HepG2 (cell line): Measurements from ENCODE around the gene LCE3B. TPM values are rescaled to one million over a fixed set of nuclear protein-coding genes. Genes with fewer than 3 reads are reported as not detected.
A peak's percentile ranks its signal among the peaks of the same experiment; 100 is the strongest.

ENCODE experiments used
- ATAC-seq: fragments of 200-7000 bp; cut with Tn5 transposase; 3 replicates; pipeline ENCODE4 v1.9.1; 2020; ENCODE audit warnings: mild to moderate bottlenecking, moderate library complexity
- BruUV-seq: library from RNA; stranded (reverse); fragments of 400-500 nt; replicated peaks from 2 replicates; lab custom pipeline; 2021; lab: Mats Ljungman, UMichigan
- CTCF ChIA-PET: fragments of 300-600 bp; formaldehyde crosslinking; extraction: SDS; loops from one replicate; lab custom pipeline; 2021; ENCODE audit warnings: low total read pairs, inconsistent platforms, low intra/inter-chr PET ratio; lab: Yijun Ruan, JAX
- POLR2A ChIA-PET: fragments of 350-600 bp; sonication (Branson Sonifier 250); formaldehyde crosslinking; loops from one replicate; lab custom pipeline; 2020; ENCODE audit warnings: antibody characterized with exemption, inconsistent platforms; lab: Yijun Ruan, JAX
- DNase-seq: peaks from one replicate; pipeline ENCODE4 v3.0.0-alpha.2; 2015; ENCODE audit warnings: low spot score
- FAIRE-seq: peaks from 3 replicates; lab custom pipeline; 2011; peaks lifted over from hg19 to GRCh38; lab: Jason Lieb, UNC
- H2AFZ ChIP-seq: one replicate; pipeline ENCODE4 v1.6.1; 2011; ENCODE audit warnings: low read length, inconsistent platforms
- H3K27ac ChIP-seq: fragments of 300-600 bp; 3 replicates; pipeline ENCODE4 v1.8.0; 2011; ENCODE audit warnings: mixed run types, mild to moderate bottlenecking, mixed read lengths, low read length, inconsistent platforms; ENCODE audit not compliant: insufficient read depth; ENCODE audit errors: extremely low read length
- H3K27me3 ChIP-seq, 2 experiments: fragments of 200-600 bp in 1 of 2; 2 replicates in 1 of 2; 3 replicates in 1 of 2; pipeline versions ENCODE4 v1.6.0 to v1.8.0; 2011; ENCODE audit warnings: low read length in 2 of 2, mild to moderate bottlenecking in 2 of 2, moderate library complexity in 2 of 2, inconsistent platforms in 1 of 2; ENCODE audit not compliant: insufficient read depth in 2 of 2, control insufficient read depth in 1 of 2
- H3K36me3 ChIP-seq, 2 experiments: fragments of 200-600 bp in 1 of 2; replicated peaks in 1 of 2; 2 replicates in 1 of 2; 3 replicates in 1 of 2; pipeline versions ENCODE4 v1.5.1 to v1.8.0; 2011; ENCODE audit warnings: low read length in 2 of 2, inconsistent platforms in 1 of 2; ENCODE audit not compliant: insufficient read depth in 2 of 2, control insufficient read depth in 1 of 2
- H3K4me1 ChIP-seq: 2 replicates; pipeline ENCODE4 v1.5.1; 2012; ENCODE audit warnings: low read length, inconsistent platforms; ENCODE audit not compliant: insufficient read depth
- H3K4me2 ChIP-seq: 2 replicates; pipeline ENCODE4 v1.6.0; 2011; ENCODE audit warnings: low read depth, low read length, inconsistent platforms
- H3K4me3 ChIP-seq, 3 experiments: fragments of 200-600 bp in 1 of 3; sonication (generic), shearing (Covaris generic) in 1 of 3; replicated peaks in 1 of 3; 2 replicates each; pipeline ENCODE4 v1.5.1; 2011 to 2016; ENCODE audit warnings: low read length in 3 of 3, inconsistent platforms in 2 of 3, low read depth in 2 of 3, mild to moderate bottlenecking in 2 of 3, control low read depth in 1 of 3, mixed read lengths in 1 of 3; ENCODE audit not compliant: insufficient read depth in 1 of 3
- H3K79me2 ChIP-seq: one replicate; pipeline ENCODE4 v1.6.1; 2011; ENCODE audit warnings: low read length, inconsistent platforms; ENCODE audit not compliant: insufficient read depth
- H3K9ac ChIP-seq: 2 replicates; pipeline ENCODE4 v1.6.0; 2011; ENCODE audit warnings: mild to moderate bottlenecking, low read depth, low read length, inconsistent platforms; ENCODE audit not compliant: insufficient read depth
- H3K9me3 ChIP-seq: 2 replicates; pipeline ENCODE4 v1.5.1; 2012; ENCODE audit warnings: mild to moderate bottlenecking, low read length
- H4K20me1 ChIP-seq: 2 replicates; pipeline ENCODE4 v1.6.0; 2011; ENCODE audit warnings: inconsistent platforms, mild to moderate bottlenecking, low read length, moderate library complexity; ENCODE audit not compliant: insufficient read depth
- CHD2 ChIP-seq: IDR thresholded peaks from 2 replicates; pipeline ENCODE4 v1.6.1; 2011; ENCODE audit warnings: low read depth, low read length, improper control_type of control experiment
- ELF4 ChIP-seq: sonication (generic); formaldehyde crosslinking; IDR thresholded peaks from 2 replicates; pipeline ENCODE4 v1.5.0; 2020; ENCODE audit warnings: missing genetic modification reagents, mild to moderate bottlenecking, moderate library complexity, borderline replicate concordance
- FOXK1 ChIP-seq: sonication (generic); formaldehyde crosslinking; IDR thresholded peaks from 2 replicates; pipeline ENCODE4 v1.4.0; 2020; ENCODE audit warnings: low read depth, missing genetic modification reagents, borderline replicate concordance
- KLF15 ChIP-seq: sonication (generic); formaldehyde crosslinking; IDR thresholded peaks from 2 replicates; pipeline ENCODE4 v1.8.1; 2023; ENCODE audit warnings: borderline replicate concordance, mild to moderate bottlenecking, inconsistent platforms, missing genetic modification reagents, mixed read lengths
- PAF1 ChIP-seq: IDR thresholded peaks from 2 replicates; pipeline ENCODE4 v1.6.1; 2016; ENCODE audit warnings: missing genetic modification reagents, missing compliant biosample characterization
- SNAPC4 ChIP-seq: sonication (generic); formaldehyde crosslinking; IDR thresholded peaks from 2 replicates; pipeline ENCODE4 v1.4.0; 2020; ENCODE audit warnings: mild to moderate bottlenecking, missing genetic modification reagents
- SP1 ChIP-seq, 2 experiments: fragments of 450-650 bp in 1 of 2; sonication (generic) in 1 of 2; formaldehyde crosslinking in 1 of 2; IDR thresholded peaks; 2 replicates each; pipeline versions ENCODE4 v1.4.0 to v1.6.1; 2016 to 2020; ENCODE audit warnings: missing genetic modification reagents in 1 of 2
- TBX2 ChIP-seq: sonication (generic); formaldehyde crosslinking; IDR thresholded peaks from 2 replicates; pipeline ENCODE4 v1.5.0; 2020; ENCODE audit warnings: missing genetic modification reagents, mild to moderate bottlenecking, borderline replicate concordance
- THAP11 ChIP-seq: IDR thresholded peaks from 2 replicates; pipeline ENCODE4 v1.6.1; 2016; ENCODE audit warnings: missing biosample characterization, missing genetic modification reagents
- WGBS: methylation state at CpG from one replicate; pipeline ENCODE4 v1.1.6; 2017; ENCODE audit warnings: low lambda C conversion rate; 5-methylcytosine and 5-hydroxymethylcytosine counted together
- in situ Hi-C: cut with HindIII; loops from 2 replicates; pipeline ENCODE4 v1.10.0; 2017; ENCODE audit warnings: low pct_unique_long_range_greater_than_20kb; ENCODE audit not compliant: extremely low pct_ligation_motif_present
- intact Hi-C: fragments of 100-400 bp; cut with micrococcal nuclease; formaldehyde crosslinking; loops from one replicate; pipeline ENCODE4 v1.10.0; 2022; ENCODE audit not compliant: unreplicated experiment
- polyA plus RNA-seq, 8 experiments: library from polyadenylated mRNA; depleted of rRNA in 3 of 8; stranded (reverse) in 7 of 8; unstranded in 1 of 8; fragments of >200 nt; fragmentation: Illumina TruSeq in 4 of 8; extraction: Trizol in 4 of 8; gene quantifications; 2 replicates each; pipeline versions ENCODE4 v1.2.1 to v1.2.3, GENCODE V29; 2011 to 2016; ENCODE audit warnings: low read depth in 4 of 8, missing spikeins in 1 of 8, mixed read lengths in 1 of 8; ENCODE audit not compliant: insufficient read depth in 1 of 8
- total RNA-seq, 5 experiments: library from RNA; depleted of rRNA; stranded (reverse); fragments of >200 nt; fragmentation: Illumina TruSeq; extraction: Trizol; gene quantifications; 2 replicates each; pipeline ENCODE4 v1.2.3, GENCODE V29; 2016; ENCODE audit warnings: low read depth in 1 of 5

LCE3B gene
- total and polyA plus RNA-seq, 2 of the 13 experiments (the other 11 are each of a cell fraction or from before 2014, with no cell fraction given) = not detected

GRCh38 chr1:152622803-152623202 lies 9.2 kb downstream of the LCE3B start, which contains the start of gene LCE3A:
TSS of gene LCE3A (minus strand) at chr1:152623103. CDS start at chr1:152623103, 0 bp downstream.
- intact Hi-C loops (no loop called here), in situ Hi-C loops (loop anchor here (5.0 kb wide), 1 partner anchor 56 kb away; the partner anchor contains the start of gene LCE3E)
- 36% methylated on average over 5 of the region's 10 CpGs for WGBS
- Histone ChIP-seq H3K9me3 (no peaks in the 10 kb centered on the region), H3K9ac (no peak within 1 kb of the TSS), H4K20me1 (no peaks in the 10 kb centered on the region), H3K27me3 (peaks cover 0 to 8% of the 10 kb centered on the region in 2 experiments; a peak in 1 of 5 replicates), H3K79me2 (no peaks in the 10 kb centered on the region), H3K4me3 (no peak within 1 kb of the TSS), H3K36me3 (no peaks in the 10 kb centered on the region), H3K27ac (no peak within 1 kb of the TSS), H3K4me1 (no peaks in the 10 kb centered on the region), H3K4me2 (no peak within 1 kb of the TSS), H2AFZ (no peak within 1 kb of the TSS)
- ChIA-PET POLR2A (no interaction called here), CTCF (no interaction called here)
- BruUV-seq = no TSS peak
- DNase-seq = no peak
- peak; percentile 43 for ATAC-seq
- TF ChIP-seq SNAPC4 (CRISPR knock-in tag) = no peak
- no peak for TF ChIP-seq CHD2
- no peak for TF ChIP-seq KLF15 (CRISPR knock-in tag)
- TF ChIP-seq PAF1 (CRISPR knock-in tag) = no peak
- no peak for TF ChIP-seq ELF4 (CRISPR knock-in tag)
- no peak for TF ChIP-seq SP1 (IDR thresholded peaks at IDR 0.05)
- TF ChIP-seq SP1 (CRISPR knock-in tag; IDR thresholded peaks at IDR 0.05) = no peak
- TF ChIP-seq FOXK1 (CRISPR knock-in tag) = no peak
- TF ChIP-seq THAP11 = no peak
- no peak for TF ChIP-seq TBX2 (CRISPR knock-in tag)
- FAIRE-seq = no peak
